DOHH2 (cell line): ENCODE results near the gene SPTLC2.

Source experiments
- H3F3A ChIP-seq: fragments of 200-600 bp; sonication (generic), shearing (Covaris generic); 2 replicates; pipeline ENCODE4 v1.6.0; 2016; ENCODE audit warnings: antibody characterized with exemption, mild to moderate bottlenecking; ENCODE audit not compliant: control insufficient read depth, insufficient read depth
- H3K27ac ChIP-seq: fragments of 200-600 bp; sonication (generic); 2 replicates; pipeline ENCODE4 v1.5.1; 2014; ENCODE audit warnings: low read depth, mild to moderate bottlenecking, low read length, moderate library complexity
- H3K27me3 ChIP-seq: fragments of 200-600 bp; sonication (generic); 2 replicates; pipeline ENCODE4 v1.6.1; 2014; ENCODE audit warnings: mild to moderate bottlenecking, low read length, mixed read lengths; ENCODE audit not compliant: control insufficient read depth
- H3K36me3 ChIP-seq: fragments of 200-600 bp; sonication (generic); 2 replicates; pipeline ENCODE4 v1.6.1; 2014; ENCODE audit warnings: mild to moderate bottlenecking, low read length, moderate library complexity, mixed read lengths; ENCODE audit not compliant: control insufficient read depth
- H3K4me1 ChIP-seq: fragments of 200-600 bp; sonication (generic); 2 replicates; pipeline ENCODE4 v1.6.1; 2014; ENCODE audit warnings: mild to moderate bottlenecking, low read length, mixed read lengths; ENCODE audit not compliant: control insufficient read depth
- H3K4me2 ChIP-seq: fragments of 200-600 bp; sonication (generic); 2 replicates; pipeline ENCODE4 v1.6.0; 2014; ENCODE audit warnings: mild to moderate bottlenecking, low read length, moderate library complexity
- H3K4me3 ChIP-seq: fragments of 200-600 bp; sonication (generic); 2 replicates; pipeline ENCODE4 v1.5.1; 2014; ENCODE audit warnings: mild to moderate bottlenecking, low read length, mixed read lengths
- H3K79me2 ChIP-seq: fragments of 200-600 bp; sonication (generic); 2 replicates; pipeline ENCODE4 v1.6.1; 2014; ENCODE audit warnings: mild to moderate bottlenecking, low read length, mixed read lengths; ENCODE audit not compliant: control insufficient read depth
- H3K9me2 ChIP-seq: fragments of 200-600 bp; sonication (generic); replicated peaks from 2 replicates; pipeline ENCODE4 v1.6.1; 2014; ENCODE audit warnings: mild to moderate bottlenecking, low read length, mixed read lengths; ENCODE audit not compliant: control insufficient read depth
- H3K9me3 ChIP-seq: fragments of 200-600 bp; sonication (generic); 2 replicates; pipeline ENCODE4 v1.6.1; 2014; ENCODE audit warnings: antibody characterized with exemption, low read length, mixed read lengths; ENCODE audit not compliant: control insufficient read depth, insufficient read depth
- H4K20me1 ChIP-seq: fragments of 200-600 bp; sonication (generic); 2 replicates; pipeline ENCODE4 v1.6.0; 2014; ENCODE audit warnings: low read depth, mild to moderate bottlenecking, antibody characterized with exemption, low read length, moderate library complexity; ENCODE audit not compliant: control insufficient read depth, insufficient read depth
- CTCF ChIP-seq: fragments of 200-600 bp; sonication (generic); IDR thresholded peaks from one replicate; pipeline ENCODE4 v1.5.1; 2014; ENCODE audit warnings: antibody characterized with exemption, mild to moderate bottlenecking, low read depth, low read length; ENCODE audit not compliant: poor library complexity, severe bottlenecking
- EZH2phosphoT487 ChIP-seq: fragments of 200-600 bp; sonication (generic); IDR thresholded peaks from 2 replicates; pipeline ENCODE4 v1.6.1; 2017; ENCODE audit warnings: borderline replicate concordance, mild to moderate bottlenecking, antibody characterized with exemption, low read length, moderate library complexity, mixed read lengths

The SPTLC2 gene

GRCh38 chr14:77498120-77498979, 118.1 kb downstream of the SPTLC2 start, which contains the start of gene ISM2:
Gene ISM2, minus strand, starts transcription at chr14:77498816. Its CDS starts 23 bp downstream, at chr14:77498793.
- Histone ChIP-seq H3K4me3 (peak within 1 kb of the TSS; percentile 73), H3K9me2 (no peaks in the 10 kb centered on the region), H3K4me1 (peaks cover 30% of the 10 kb centered on the region), H3K36me3 (no peaks in the 10 kb centered on the region), H4K20me1 (no peaks in the 10 kb centered on the region), H3K27ac (no peak within 1 kb of the TSS), H3K27me3 (peaks cover 29% of the 10 kb centered on the region), H3K79me2 (no peaks in the 10 kb centered on the region), H3K4me2 (peak within 1 kb of the TSS; percentile 89), H3F3A (peaks cover 4% of the 10 kb centered on the region; the same call in 1 of the 2 replicates), H3K9me3 (no peaks in the 10 kb centered on the region)
- TF ChIP-seq EZH2phosphoT487 (no peak), CTCF (no peak)

GRCh38 chr14:77495334-77495733, 121.1 kb downstream of the SPTLC2 start:
- Histone ChIP-seq H3K27me3 (peaks cover 27% of the 10 kb centered on the region), H4K20me1 (no peaks in the 10 kb centered on the region), H3K4me2 (no peak overlapping the region), H3K36me3 (no peaks in the 10 kb centered on the region), H3K79me2 (no peaks in the 10 kb centered on the region), H3K9me2 (no peaks in the 10 kb centered on the region), H3K4me3 (no peak overlapping the region), H3F3A (no peaks in the 10 kb centered on the region), H3K4me1 (peaks cover 26% of the 10 kb centered on the region), H3K27ac (no peak overlapping the region), H3K9me3 (no peaks in the 10 kb centered on the region)
- TF ChIP-seq EZH2phosphoT487: no peak
- no peak for TF ChIP-seq CTCF

- Histone ChIP-seq H3K79me2 (no peaks in the 10 kb centered on the region), H3K4me3 (no peak overlapping the region), H4K20me1 (no peaks in the 10 kb centered on the region), H3K4me1 (no peaks in the 10 kb centered on the region), H3K36me3 (no peaks in the 10 kb centered on the region), H3K4me2 (no peak overlapping the region), H3K9me3 (no peaks in the 10 kb centered on the region), H3K27me3 (no peaks in the 10 kb centered on the region), H3K9me2 (no peaks in the 10 kb centered on the region), H3K27ac (no peak overlapping the region), H3F3A (no peaks in the 10 kb centered on the region)
- TF ChIP-seq EZH2phosphoT487 (no peak), CTCF (no peak)
Observed at GRCh38 chr14:77491056-77491455, 125.4 kb downstream of the SPTLC2 start.
